Endothelial cell of hepatic sinusoid (primary cell): ENCODE data around the gene MFN1.

ENCODE experiments used
- in situ Hi-C: cut with HindIII; loops from 2 replicates; pipeline ENCODE4 v1.10.0; 2017; ENCODE audit warnings: low sequenced_read_pairs

MFN1 gene

DNA sequence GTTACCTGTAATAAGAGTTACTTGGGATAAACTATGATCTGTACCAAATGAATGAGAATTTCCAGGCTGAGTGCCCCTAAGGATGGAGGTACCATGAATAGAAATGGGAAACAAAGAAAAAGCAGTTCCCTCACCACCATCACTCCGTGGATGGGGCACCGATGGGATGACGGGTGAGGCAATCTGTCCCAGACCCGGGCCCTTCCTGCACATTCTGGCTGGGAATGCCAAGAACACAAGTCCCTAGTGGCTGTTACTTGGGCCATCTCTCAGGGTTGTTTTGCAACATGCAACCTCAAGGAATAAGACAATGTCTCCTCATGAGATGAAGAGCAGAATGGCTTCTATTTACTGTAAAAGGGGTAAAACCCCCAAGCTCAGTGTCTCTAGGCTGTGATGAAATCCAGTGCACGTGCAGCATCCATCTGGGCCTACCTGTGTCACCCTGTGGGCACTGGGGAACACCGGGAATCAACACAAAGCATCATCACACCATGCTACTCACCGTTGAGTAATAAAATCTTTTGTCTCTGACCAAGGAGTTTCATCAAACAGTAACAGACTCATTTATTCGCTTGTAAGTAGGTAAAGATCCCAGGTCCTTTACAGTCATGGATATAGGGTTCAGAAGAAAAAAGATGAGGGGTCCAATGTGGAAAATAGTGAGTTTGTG is 81.5 kb downstream of the MFN1 start:
- in situ Hi-C loops: no loop called here

DNA sequence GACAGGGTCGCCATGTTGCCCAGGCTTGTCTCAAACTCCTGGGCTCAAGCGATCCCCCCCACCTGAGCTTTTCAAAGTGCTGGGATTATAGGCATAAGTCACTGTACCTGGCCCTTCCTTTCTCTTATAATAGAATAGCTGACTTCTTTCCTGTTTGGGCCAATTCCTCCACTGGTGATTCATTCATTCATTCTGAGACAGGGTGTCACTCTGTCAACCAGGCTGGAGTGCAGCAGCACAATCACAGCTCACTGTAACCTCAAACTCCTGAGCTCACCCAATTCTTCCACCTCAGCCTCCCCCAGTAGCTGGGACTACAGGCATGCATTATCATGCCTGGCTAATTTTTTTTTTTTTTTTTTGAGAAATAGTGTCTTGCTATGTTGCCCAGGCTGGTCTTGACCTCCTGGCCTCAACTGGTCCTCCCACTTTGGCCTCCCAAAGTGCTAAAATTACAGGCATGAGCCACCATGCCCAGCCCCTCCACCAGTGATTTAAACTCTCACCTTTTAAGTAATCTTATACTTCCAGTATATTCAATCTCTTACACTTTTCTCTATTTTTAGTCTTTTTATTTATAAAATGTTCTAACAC is 82.9 kb downstream of the MFN1 start:
- in situ Hi-C loops: no loop called here

DNA sequence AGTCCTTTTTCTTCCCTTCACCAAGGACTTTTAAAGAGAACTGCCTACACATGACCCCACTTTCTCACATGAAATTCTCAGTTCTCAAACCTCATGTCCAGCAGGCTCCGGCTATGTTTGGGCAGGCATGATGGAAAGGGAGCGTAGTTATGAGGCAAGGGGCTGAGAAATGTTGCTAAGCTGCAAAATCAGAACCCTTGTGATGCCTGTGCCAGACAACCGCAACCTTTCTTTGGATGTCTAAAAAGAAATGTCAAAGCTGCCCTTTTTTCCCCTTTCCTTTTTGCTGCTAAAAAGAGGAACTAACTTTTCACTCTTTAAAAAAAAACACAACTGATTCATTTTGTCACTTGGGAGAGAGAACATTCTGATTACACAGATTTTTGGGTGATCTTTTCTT is 84.5 kb downstream of the MFN1 start:
- in situ Hi-C loops: no loop called here

DNA sequence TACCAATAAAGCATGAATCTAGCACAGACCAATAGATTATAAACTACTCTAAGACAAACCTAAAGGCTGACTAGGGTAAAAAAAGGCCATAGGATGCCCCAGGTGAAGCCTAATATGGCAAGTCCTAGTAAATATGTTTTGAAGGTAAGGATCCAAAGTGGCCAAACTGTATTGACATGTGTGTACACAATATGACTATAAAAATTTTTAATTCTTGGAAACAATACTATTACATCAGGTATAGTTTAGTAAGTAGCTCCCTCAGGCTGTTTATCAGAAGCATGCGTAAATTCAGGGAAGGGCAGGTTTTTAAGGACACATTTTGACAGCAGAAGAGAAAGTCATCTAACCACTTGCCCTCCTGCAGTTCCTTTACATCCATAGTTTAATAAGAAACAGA is 84.9 kb downstream of the MFN1 start:
- in situ Hi-C loops: no loop called here

DNA sequence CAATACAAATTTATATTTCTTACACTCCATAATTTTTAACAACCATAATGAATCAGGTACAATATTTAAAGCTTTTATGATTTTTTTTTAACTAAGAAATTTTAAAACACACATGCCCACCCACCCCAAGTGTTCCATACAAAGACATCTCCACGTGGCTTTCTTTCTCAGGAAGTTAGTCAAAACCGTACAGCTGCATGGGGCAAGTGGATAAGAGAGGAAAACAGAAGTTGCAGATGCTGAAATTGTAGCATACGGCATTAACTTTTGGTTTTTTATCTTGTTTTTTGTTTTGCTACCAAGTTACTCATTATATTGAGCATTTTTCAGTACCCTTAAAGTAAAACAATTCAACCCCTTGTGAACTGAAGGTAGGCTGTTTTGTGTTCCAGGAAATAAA is 89.0 kb downstream of the MFN1 start:
- in situ Hi-C loops: no loop called here

DNA sequence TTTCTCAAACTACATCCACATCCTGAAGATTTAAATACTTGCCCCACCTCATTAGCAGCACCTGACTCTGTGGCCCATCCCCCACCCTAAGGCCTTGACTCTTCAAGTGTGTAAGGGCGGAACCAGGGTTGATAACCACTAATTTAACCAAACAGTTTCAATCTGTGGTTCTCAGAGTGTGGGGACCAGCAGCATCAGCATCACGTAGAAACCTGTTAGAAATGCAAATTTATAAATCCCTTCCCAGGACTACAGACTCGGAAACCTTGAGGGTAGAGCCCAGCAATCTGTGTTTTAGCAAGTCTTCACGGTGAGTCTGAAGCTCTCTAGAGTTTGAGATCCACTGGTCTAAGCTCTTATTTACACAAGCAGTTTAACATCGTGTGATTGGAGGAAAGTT is 91.3 kb downstream of the MFN1 start:
- in situ Hi-C loops: no loop called here
